ENCODE measurements around the gene RRP36. TPM values are rescaled to one million over a fixed set of nuclear protein-coding genes. Genes with fewer than 3 reads are reported as not detected.
"Not testable (repeated sequence)": the region's sequence is repeated elsewhere in the genome, so short reads cannot be mapped to it uniquely, and the experiment has no call there.

Gene RRP36
- total RNA-seq, 2 experiments from 2014 or later: 59.2 to 60.4 TPM

DNA sequence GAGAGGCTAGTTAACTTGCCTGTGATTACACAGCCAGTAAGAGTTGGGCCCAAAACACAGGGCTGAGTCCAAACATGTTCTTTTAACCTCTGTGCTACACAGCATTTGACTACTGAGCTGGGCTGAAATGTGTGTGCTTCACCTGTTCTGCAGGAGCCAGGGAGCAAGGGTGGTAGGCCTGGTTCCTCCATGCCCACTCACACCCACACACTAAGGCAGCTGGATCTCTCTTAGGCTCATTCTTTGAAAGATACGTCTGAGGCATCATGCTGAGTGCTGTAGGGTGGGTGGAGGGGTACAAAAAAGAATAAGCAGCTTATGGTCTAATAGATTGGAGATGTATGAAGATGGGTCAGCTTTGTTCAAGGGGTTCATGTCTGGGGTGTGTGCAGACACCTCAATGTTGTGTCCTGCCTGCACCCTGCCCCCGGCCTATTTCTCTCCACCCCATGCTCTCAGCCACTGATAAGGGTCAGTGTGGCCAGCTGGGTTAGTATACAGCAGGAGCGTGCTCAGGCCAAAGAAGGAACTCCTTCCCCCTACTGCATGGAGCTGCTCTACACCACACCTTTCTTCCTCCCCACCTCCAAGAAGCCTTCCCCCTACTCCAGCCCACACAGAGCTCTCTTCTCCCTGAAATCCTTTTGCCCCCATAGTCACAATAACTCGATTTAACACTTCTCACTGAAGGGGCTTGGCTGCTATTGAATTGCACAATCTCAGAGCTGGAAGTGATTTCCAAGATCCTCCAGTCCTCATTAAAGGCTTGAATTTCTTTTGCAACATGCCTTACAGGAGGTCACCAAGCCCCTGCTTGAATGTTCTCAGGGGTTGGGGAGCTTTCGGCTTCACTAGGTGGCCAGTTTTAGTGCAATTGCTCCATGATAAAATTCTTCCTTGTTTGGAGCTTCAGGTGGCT lies 33.6 kb upstream of the RRP36 start:
- DNase-seq: no peak
- H3K36me3 Mint-ChIP-seq (ENCODE audit: low read depth): peaks cover 42% of the 10 kb centered on the region
- H3K4me1 Mint-ChIP-seq: peaks cover 38% of the 10 kb centered on the region
- H3K27me3 Mint-ChIP-seq: no peaks in the 10 kb centered on the region
- ChIA-PET CTCF (interaction anchor here (1.2 kb wide), 1 partner anchor 9 kb away, joined by 6 read pairs; no protein-coding TSS in a partner anchor), POLR2A (interaction anchor here (0.6 to 3.0 kb wide), 5 partner anchors 9 to 66 kb away, joined by 3 to 19 read pairs (median 3); partner anchors contain the start of genes CUL7, KLHDC3, MEA1 and PEX6)
- no peaks in the 10 kb centered on the region for H3K9me3 Mint-ChIP-seq
- H3K27ac Mint-ChIP-seq: no peak overlapping the region
- no peak overlapping the region for H3K4me3 Mint-ChIP-seq

DNA sequence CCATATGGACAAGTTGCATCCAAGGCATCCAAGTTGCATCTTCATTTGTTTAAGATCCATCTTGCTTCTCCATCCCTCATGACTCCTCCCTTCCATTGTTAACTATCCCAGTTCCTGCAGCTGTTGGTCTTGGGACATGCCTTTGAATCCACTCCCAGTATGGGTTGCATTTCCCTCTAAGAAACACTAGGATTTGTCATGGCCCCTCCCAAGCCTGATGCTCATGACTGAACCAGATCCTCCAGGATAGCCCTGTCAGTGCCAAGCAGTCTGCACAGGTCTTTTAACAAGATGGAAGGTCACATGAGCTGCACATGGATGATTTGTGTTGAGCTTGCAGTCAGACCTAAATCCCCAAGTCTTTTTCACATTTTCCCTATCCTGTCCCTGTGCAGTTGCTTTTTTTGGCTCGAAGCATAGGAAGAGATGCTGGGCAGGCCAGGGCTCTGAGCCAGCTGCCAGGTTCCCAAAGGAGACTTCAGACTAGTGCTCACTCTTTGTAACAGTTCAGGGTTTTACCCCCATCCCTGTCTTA lies 32.9 kb upstream of the RRP36 start:
- Mint-ChIP-seq H3K27me3 (no peaks in the 10 kb centered on the region), H3K27ac (no peak overlapping the region), H3K9me3 (no peaks in the 10 kb centered on the region), H3K4me1 (peaks cover 39% of the 10 kb centered on the region), H3K4me3 (no peak overlapping the region), H3K36me3 (ENCODE audit: low read depth) (peaks cover 44% of the 10 kb centered on the region)
- DNase-seq: no peak
- ChIA-PET POLR2A (interaction anchor here (0.6 to 2.7 kb wide), 5 partner anchors 10 to 66 kb away, joined by 3 to 8 read pairs (median 3); partner anchors contain the start of genes CUL7 and PEX6), CTCF (interaction anchor here (1.2 kb wide), 1 partner anchor 8 kb away, joined by 6 read pairs; no protein-coding TSS in a partner anchor)

DNA sequence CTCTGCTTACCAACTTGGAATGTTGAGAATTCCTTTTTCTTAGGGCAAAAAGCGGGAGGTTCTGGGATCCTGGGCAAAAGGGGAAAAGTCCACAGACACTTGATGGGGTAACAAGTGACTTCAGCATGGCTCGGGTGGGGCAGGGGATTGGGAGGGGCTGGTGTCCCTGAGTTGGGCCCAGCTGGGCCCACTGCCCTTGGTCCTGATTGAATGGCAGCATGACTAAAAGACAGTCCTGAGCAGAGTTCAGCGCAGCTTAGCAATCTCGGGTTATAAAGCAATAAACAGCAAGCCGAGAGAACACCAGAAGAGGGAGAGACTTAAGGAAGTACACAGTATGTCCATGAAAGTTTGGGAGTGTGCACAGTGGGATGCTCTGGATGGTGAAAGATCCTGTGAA lies 31.5 kb upstream of the RRP36 start:
- Mint-ChIP-seq H3K27me3 (no peaks in the 10 kb centered on the region), H3K4me3 (no peak overlapping the region), H3K27ac (no peak overlapping the region), H3K36me3 (ENCODE audit: low read depth) (peaks cover 46% of the 10 kb centered on the region), H3K4me1 (peaks cover 36% of the 10 kb centered on the region), H3K9me3 (no peaks in the 10 kb centered on the region)
- no peak for DNase-seq
- CTCF ChIA-PET: no interaction called here
- POLR2A ChIA-PET: no interaction called here

DNA sequence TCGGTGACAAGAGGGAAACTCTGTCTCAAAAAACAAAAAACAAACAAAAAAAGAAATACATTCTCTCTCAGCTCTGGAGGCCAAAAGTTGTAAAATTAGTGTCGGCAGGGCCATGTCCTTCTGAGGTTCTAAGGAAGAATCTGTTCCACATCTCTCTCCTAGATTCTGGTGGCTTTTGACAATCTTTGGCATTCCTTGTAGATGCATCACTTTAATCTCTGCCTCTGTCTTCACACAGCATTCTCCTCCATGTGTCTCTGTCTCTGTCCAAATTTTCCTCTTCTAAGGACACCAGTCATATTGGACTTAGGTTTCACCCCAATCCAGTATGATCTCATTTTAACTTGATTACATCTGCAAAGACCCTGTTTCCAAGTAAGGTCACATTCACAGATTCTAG lies 28.0 kb upstream of the RRP36 start:
- H3K4me1 Mint-ChIP-seq: peaks cover 8% of the 10 kb centered on the region
- ChIA-PET CTCF (interaction anchor here (1.1 kb wide), 1 partner anchor 29 kb away, joined by 4 read pairs; no protein-coding TSS in a partner anchor), POLR2A (interaction anchor here (1.8 kb wide), 1 partner anchor 9 kb away, joined by 8 read pairs; the partner anchor contains the start of gene PPP2R5D)
- no peaks in the 10 kb centered on the region for H3K27me3 Mint-ChIP-seq
- no peaks in the 10 kb centered on the region for H3K9me3 Mint-ChIP-seq
- H3K4me3 Mint-ChIP-seq: no peak overlapping the region
- H3K36me3 Mint-ChIP-seq (ENCODE audit: low read depth): peaks cover 26% of the 10 kb centered on the region
- H3K27ac Mint-ChIP-seq: no peak overlapping the region
- DNase-seq: no peak

DNA sequence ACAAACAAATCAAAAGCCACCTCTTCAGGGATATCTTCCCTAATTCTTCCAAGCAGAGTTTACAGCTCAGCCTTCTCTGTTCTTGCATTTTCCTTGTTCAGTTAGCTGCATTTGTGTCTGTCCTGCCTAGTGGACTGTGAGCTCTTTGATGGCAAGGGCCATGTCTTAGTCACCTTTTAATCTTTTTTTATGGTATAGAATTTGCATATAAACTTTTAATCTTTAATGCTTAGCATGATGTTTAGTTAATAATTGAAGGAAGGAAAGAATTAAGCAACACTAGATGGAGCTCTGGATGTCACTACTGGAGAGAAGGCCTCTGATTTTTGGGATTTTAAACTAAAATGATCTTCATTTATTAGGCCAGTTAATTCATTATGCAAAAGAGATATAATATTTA lies 24.9 kb upstream of the RRP36 start:
- H3K4me3 Mint-ChIP-seq: no peak overlapping the region
- H3K27ac Mint-ChIP-seq: no peak overlapping the region
- peaks cover 7% of the 10 kb centered on the region for H3K4me1 Mint-ChIP-seq
- CTCF ChIA-PET: interaction anchor here (0.7 to 2.1 kb wide), 5 partner anchors 9 to 402 kb away, joined by 3 to 6 read pairs (median 4); partner anchors contain the start of gene CNPY3
- H3K27me3 Mint-ChIP-seq: no peaks in the 10 kb centered on the region
- H3K36me3 Mint-ChIP-seq (ENCODE audit: low read depth): peaks cover 8% of the 10 kb centered on the region
- DNase-seq: no peak
- POLR2A ChIA-PET: interaction anchor here (0.6 to 1.5 kb wide), 7 partner anchors 10 to 250 kb away, joined by 3 to 5 read pairs (median 3); partner anchors contain the start of genes CNPY3, KLHDC3, MEA1 and PEX6
- no peaks in the 10 kb centered on the region for H3K9me3 Mint-ChIP-seq

DNA sequence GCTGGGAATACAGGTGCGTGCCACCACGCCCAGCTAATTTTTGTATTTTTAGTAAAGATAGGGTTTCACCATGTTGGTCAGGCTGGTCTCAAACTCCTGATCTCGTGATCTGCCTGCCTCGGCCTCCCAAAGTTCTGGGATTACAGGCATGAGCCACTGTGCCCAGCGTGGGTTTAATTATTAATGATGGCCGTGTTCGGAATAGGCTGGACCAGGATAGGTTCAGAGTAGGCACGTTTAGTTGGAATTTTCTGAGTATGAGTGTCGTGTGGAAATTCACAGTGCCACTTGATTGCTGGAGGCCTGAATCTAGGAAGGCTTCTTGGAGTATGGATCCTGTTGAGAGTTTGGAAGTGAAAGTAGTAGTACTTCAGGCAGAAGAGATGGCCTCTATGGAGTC lies 23.2 kb upstream of the RRP36 start:
- not testable (repeated sequence) for H3K36me3 Mint-ChIP-seq (ENCODE audit: low read depth); H3K27me3 Mint-ChIP-seq; DNase-seq; H3K27ac Mint-ChIP-seq; H3K4me1 Mint-ChIP-seq; H3K9me3 Mint-ChIP-seq; H3K4me3 Mint-ChIP-seq
- ChIA-PET POLR2A (interaction anchor here (1.1 kb wide), 1 partner anchor 9 kb away, joined by 3 read pairs; no protein-coding TSS in a partner anchor), CTCF (interaction anchor here (2.1 kb wide), 1 partner anchor 11 kb away, joined by 6 read pairs; no protein-coding TSS in a partner anchor)

DNA sequence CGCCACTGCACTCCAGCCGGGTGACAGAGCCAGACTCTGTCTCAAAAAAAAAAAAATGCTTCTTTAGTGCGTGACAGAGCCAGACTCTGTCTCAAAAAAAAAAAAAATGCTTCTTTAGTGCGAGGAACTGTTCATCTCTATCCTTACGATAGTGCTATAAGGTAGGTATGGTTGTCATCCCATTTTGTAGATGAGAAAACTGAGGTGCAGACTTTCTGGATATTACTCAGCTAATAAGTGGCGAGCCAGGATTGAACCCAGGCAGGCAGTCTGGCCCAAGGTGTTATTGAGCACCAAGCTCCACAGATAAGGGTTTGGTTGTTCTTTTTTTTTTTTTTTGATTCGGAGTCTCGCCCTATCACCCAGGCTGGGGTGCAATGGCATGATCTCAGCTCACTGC lies 19.6 kb upstream of the RRP36 start:
- Mint-ChIP-seq H3K4me1 (peaks cover 3% of the 10 kb centered on the region), H3K9me3 (no peaks in the 10 kb centered on the region), H3K27ac (no peak overlapping the region), H3K36me3 (ENCODE audit: low read depth) (peaks cover 10% of the 10 kb centered on the region), H3K4me3 (no peak overlapping the region), H3K27me3 (no peaks in the 10 kb centered on the region)
- ChIA-PET POLR2A (interaction anchor here (1.2 kb wide), 1 partner anchor 23 kb away, joined by 4 read pairs; the partner anchor contains the start of gene PEX6), CTCF (no interaction called here)
- no peak for DNase-seq

DNA sequence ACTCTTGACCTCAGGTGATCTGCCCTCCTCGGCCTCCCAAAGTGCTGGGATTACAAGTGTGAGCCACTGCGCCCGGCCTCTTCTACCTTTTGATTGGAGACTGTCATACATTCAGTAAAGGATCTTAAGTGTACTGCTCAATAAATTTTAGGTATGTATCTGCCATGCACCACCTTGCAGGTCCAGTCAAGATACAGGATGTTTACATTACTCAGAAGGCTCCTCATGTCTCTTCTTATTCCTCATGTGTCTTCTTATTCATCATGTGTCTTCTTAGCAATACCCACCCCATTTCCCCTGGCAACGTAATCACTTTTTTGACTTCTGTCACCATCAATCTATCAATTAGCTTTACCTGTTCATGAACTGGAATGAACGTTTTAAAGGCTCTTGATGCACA lies 15.6 kb upstream of the RRP36 start:
- Mint-ChIP-seq H3K4me1 (peaks cover 6% of the 10 kb centered on the region), H3K27ac (no peak overlapping the region), H3K27me3 (no peaks in the 10 kb centered on the region), H3K36me3 (ENCODE audit: low read depth) (peaks cover 41% of the 10 kb centered on the region), H3K9me3 (no peaks in the 10 kb centered on the region), H3K4me3 (no peak overlapping the region)
- no peak for DNase-seq
- POLR2A ChIA-PET: interaction anchor here (0.8 kb wide), 1 partner anchor 26 kb away, joined by 3 read pairs; the partner anchor contains the start of gene PEX6
- CTCF ChIA-PET: interaction anchor here (1.3 kb wide), 1 partner anchor 10 kb away, joined by 4 read pairs; no protein-coding TSS in a partner anchor

DNA sequence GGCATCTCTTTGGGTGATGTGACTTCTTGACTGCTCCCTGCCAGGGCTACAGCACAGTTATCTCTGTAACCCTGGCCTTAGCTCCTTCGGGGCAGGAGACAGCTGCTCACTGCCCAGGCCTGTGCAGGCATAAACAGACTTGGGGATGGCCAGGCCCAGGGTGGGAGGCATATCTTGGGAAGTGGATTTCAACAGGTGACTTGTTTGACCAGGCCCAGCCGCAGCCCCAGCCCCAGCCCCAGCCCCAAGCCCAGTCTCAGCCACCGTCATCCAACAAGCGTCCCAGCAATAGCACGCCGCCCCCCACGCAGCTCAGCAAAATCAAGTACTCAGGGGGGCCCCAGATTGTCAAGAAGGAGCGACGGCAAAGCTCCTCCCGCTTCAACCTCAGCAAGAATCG lies 15.2 kb upstream of the RRP36 start:
- Mint-ChIP-seq H3K27me3 (no peaks in the 10 kb centered on the region), H3K36me3 (ENCODE audit: low read depth) (peaks cover 45% of the 10 kb centered on the region), H3K27ac (no peak overlapping the region), H3K4me3 (no peak overlapping the region), H3K4me1 (peaks cover 6% of the 10 kb centered on the region), H3K9me3 (no peaks in the 10 kb centered on the region)
- ChIA-PET CTCF (interaction anchor here (1.3 kb wide), 1 partner anchor 10 kb away, joined by 4 read pairs; no protein-coding TSS in a partner anchor), POLR2A (interaction anchor here (0.8 kb wide), 1 partner anchor 27 kb away, joined by 3 read pairs; the partner anchor contains the start of gene PEX6)
- no peak for DNase-seq

DNA sequence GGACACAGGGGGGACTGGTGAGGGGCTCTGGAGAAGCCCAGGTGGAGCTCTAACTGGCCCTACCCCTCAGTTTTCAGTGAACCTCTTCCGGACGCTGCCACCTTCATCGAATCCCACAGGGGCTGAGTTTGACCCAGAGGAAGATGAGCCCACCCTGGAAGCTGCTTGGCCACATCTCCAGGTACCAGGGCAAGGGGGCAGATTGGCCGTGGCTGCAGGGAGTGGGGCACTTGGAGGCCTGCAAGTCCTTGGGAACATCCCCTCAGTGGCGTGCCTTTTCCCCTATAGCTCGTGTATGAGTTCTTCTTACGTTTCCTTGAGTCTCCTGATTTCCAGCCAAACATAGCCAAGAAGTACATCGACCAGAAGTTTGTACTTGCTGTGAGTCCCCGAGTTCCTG lies 14.3 kb upstream of the RRP36 start:
- DNase-seq: no peak
- H3K4me3 Mint-ChIP-seq: no peak overlapping the region
- H3K27ac Mint-ChIP-seq: no peak overlapping the region
- H3K4me1 Mint-ChIP-seq: peaks cover 14% of the 10 kb centered on the region
- CTCF ChIA-PET: interaction anchor here (1.2 to 2.3 kb wide), 2 partner anchors 65 to 136 kb away, joined by 3 to 9 read pairs; no protein-coding TSS in a partner anchor
- POLR2A ChIA-PET: interaction anchor here (0.8 to 1.0 kb wide), 2 partner anchors 9 to 12 kb away, joined by 3 read pairs; no protein-coding TSS in a partner anchor
- no peaks in the 10 kb centered on the region for H3K9me3 Mint-ChIP-seq
- H3K27me3 Mint-ChIP-seq: no peaks in the 10 kb centered on the region
- peaks cover 54% of the 10 kb centered on the region for H3K36me3 Mint-ChIP-seq (ENCODE audit: low read depth)

DNA sequence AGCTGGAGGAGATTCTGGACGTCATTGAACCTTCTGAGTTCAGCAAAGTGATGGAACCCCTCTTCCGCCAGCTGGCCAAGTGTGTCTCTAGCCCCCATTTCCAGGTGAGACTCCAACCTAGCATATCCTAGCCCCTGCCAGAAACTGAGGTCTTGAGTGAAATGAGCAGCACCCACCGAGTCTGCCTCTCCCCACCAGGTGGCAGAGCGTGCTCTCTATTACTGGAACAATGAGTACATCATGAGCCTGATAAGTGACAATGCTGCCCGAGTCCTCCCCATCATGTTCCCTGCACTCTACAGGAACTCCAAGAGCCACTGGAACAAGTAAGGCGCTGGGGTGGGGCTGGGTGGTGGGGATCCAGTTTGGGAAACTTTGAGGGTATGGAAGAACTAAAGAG lies 12.3 kb upstream of the RRP36 start:
- Mint-ChIP-seq H3K36me3 (ENCODE audit: low read depth) (peaks cover 68% of the 10 kb centered on the region), H3K4me1 (peaks cover 32% of the 10 kb centered on the region), H3K27me3 (no peaks in the 10 kb centered on the region), H3K27ac (no peak overlapping the region), H3K9me3 (no peaks in the 10 kb centered on the region), H3K4me3 (no peak overlapping the region)
- CTCF ChIA-PET: interaction anchor here (0.8 kb wide), 1 partner anchor 25 kb away, joined by 3 read pairs; the partner anchor contains the start of gene PPP2R5D
- POLR2A ChIA-PET: interaction anchor here (0.6 kb wide), 1 partner anchor 25 kb away, joined by 3 read pairs; the partner anchor contains the start of gene PPP2R5D
- DNase-seq: peak; percentile 47

DNA sequence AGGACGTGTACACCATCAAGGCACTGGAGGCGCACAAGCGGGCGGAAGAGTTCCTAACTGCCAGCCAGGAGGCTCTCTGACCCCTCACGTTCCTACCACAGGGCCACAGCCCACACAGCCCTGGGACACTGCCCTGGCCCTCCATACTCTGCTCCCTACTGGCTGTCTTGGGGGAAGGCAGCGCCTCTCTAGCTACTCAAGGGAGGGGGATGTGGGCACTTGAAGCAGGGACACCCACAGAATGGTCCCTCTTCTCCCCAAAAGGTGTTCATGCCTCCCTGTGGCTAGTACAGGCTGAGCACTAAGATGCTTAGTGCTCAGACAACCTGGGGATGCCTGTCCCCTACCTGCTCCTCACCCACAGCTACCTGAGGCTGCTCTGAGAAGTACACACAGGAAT lies 10.2 kb upstream of the RRP36 start:
- no peak overlapping the region for H3K27ac Mint-ChIP-seq
- peaks cover 66% of the 10 kb centered on the region for H3K36me3 Mint-ChIP-seq (ENCODE audit: low read depth)
- ChIA-PET CTCF (interaction anchor here (0.7 to 1.4 kb wide), 2 partner anchors 27 to 167 kb away, joined by 3 read pairs; partner anchors contain the start of gene PPP2R5D), POLR2A (interaction anchor here (0.9 to 4.2 kb wide), 5 partner anchors 8 to 32 kb away, joined by 3 to 40 read pairs (median 4); partner anchors contain the start of genes PEX6, PPP2R5D and RRP36)
- no peaks in the 10 kb centered on the region for H3K27me3 Mint-ChIP-seq
- no peaks in the 10 kb centered on the region for H3K9me3 Mint-ChIP-seq
- DNase-seq: no peak
- H3K4me3 Mint-ChIP-seq: no peak overlapping the region
- H3K4me1 Mint-ChIP-seq: peaks cover 45% of the 10 kb centered on the region
